BJ (cell line): ENCODE results near the gene LCN9. TPM values are rescaled to one million over a fixed set of nuclear protein-coding genes. Genes with fewer than 3 reads are reported as not detected.

Experiments
- CTCF ChIA-PET: fragments of 350-600 bp; formaldehyde crosslinking; extraction: SDS; loops from one replicate; lab custom pipeline; 2021; ENCODE audit warnings: antibody characterized with exemption, inconsistent platforms; lab: Yijun Ruan, JAX
- POLR2A ChIA-PET: fragments of 300-600 bp; sonication (Branson Sonifier 250); formaldehyde crosslinking; extraction: SDS; loops from one replicate; lab custom pipeline; 2021; ENCODE audit warnings: antibody characterized with exemption; lab: Charles Lee
- DNase-seq: peaks from one replicate; pipeline ENCODE4 v3.0.0-alpha.2; 2011; ENCODE audit warnings: low read depth
- H3K27me3 ChIP-seq: 2 replicates; pipeline ENCODE4 v1.6.0; 2011; ENCODE audit warnings: low read length; ENCODE audit not compliant: control insufficient read depth, insufficient read depth
- H3K36me3 ChIP-seq: 2 replicates; pipeline ENCODE4 v1.5.1; 2011; ENCODE audit warnings: low read length; ENCODE audit not compliant: control insufficient read depth, insufficient read depth
- H3K4me3 ChIP-seq: 2 replicates; pipeline ENCODE4 v1.5.1; 2011; ENCODE audit warnings: low read depth, mild to moderate bottlenecking, control low read depth, low read length
- CTCF ChIP-seq: IDR thresholded peaks from 2 replicates; pipeline ENCODE4 v1.5.1; 2011; ENCODE audit warnings: low read depth, mild to moderate bottlenecking, control low read depth, inconsistent platforms, low read length, moderate library complexity; ENCODE audit not compliant: insufficient read depth
- polyA plus RNA-seq: library from polyadenylated mRNA; depleted of rRNA; stranded (reverse); fragments of >200 nt; gene quantifications from 2 replicates; pipeline ENCODE4 v1.2.3, GENCODE V29; 2011

The LCN9 gene
- polyA plus RNA-seq, 1 experiment, result not detected

- no peak for DNase-seq
- ChIA-PET POLR2A (no interaction called here), CTCF (no interaction called here)
- TF ChIP-seq CTCF, result no peak
- H3K4me3 ChIP-seq, result no peak overlapping the region
- H3K27me3 ChIP-seq, result peaks cover 2% of the 10 kb centered on the region; the same call in 1 of the 2 replicates
- no peaks in the 10 kb centered on the region for H3K36me3 ChIP-seq
These were observed 35.1 kb downstream of the LCN9 start for GRCh38 chr9:135698236-135698635.

GRCh38 chr9:135698767-135699166 is 35.7 kb downstream of the LCN9 start:
- no peak for TF ChIP-seq CTCF
- H3K36me3 ChIP-seq, result no peaks in the 10 kb centered on the region
- CTCF ChIA-PET, result no interaction called here
- no peak overlapping the region for H3K4me3 ChIP-seq
- peaks cover 3% of the 10 kb centered on the region; the same call in 1 of the 2 replicates for H3K27me3 ChIP-seq
- POLR2A ChIA-PET, result no interaction called here
- DNase-seq, result no peak

- peaks cover 3% of the 10 kb centered on the region; the same call in 1 of the 2 replicates for H3K27me3 ChIP-seq
- no peak for DNase-seq
- CTCF ChIA-PET, result no interaction called here
- no peak within 1 kb of the TSS for H3K4me3 ChIP-seq
- POLR2A ChIA-PET, result no interaction called here
- no peaks in the 10 kb centered on the region for H3K36me3 ChIP-seq
- TF ChIP-seq CTCF, result no peak
These were observed 36.3 kb downstream of the LCN9 start, which contains the start of gene SOHLH1 for GRCh38 chr9:135699440-135699839. SOHLH1 (minus strand) TSS chr9:135699481; CDS start chr9:135699467, 14 bp downstream.

- CTCF ChIA-PET, result no interaction called here
- DNase-seq, result no peak
- TF ChIP-seq CTCF, result no peak
- POLR2A ChIA-PET, result no interaction called here
- no peak overlapping the region for H3K4me3 ChIP-seq
- peaks cover 3% of the 10 kb centered on the region; the same call in 1 of the 2 replicates for H3K27me3 ChIP-seq
- no peaks in the 10 kb centered on the region for H3K36me3 ChIP-seq
These were observed 37.4 kb downstream of the LCN9 start for GRCh38 chr9:135700525-135700924.

- ChIA-PET POLR2A (no interaction called here), CTCF (interaction anchor here (0.7 to 0.9 kb wide), 2 partner anchors 12 to 29 kb away, joined by 3 read pairs; no protein-coding TSS in a partner anchor)
- DNase-seq, result no peak
- Histone ChIP-seq H3K4me3 (no peak overlapping the region; the same call in 1 of the 2 replicates), H3K27me3 (peaks cover 3% of the 10 kb centered on the region; the same call in 1 of the 2 replicates), H3K36me3 (no peaks in the 10 kb centered on the region)
- TF ChIP-seq CTCF, result no peak
These were observed 38.2 kb downstream of the LCN9 start for GRCh38 chr9:135701067-135701958.
